ENCODE measurements around the gene BCR. TPM values are rescaled to one million over a fixed set of nuclear protein-coding genes. Genes with fewer than 3 reads are reported as not detected.

The BCR gene
- total RNA-seq, 1 donor from 2014 or later, result 45.1 TPM

DNA sequence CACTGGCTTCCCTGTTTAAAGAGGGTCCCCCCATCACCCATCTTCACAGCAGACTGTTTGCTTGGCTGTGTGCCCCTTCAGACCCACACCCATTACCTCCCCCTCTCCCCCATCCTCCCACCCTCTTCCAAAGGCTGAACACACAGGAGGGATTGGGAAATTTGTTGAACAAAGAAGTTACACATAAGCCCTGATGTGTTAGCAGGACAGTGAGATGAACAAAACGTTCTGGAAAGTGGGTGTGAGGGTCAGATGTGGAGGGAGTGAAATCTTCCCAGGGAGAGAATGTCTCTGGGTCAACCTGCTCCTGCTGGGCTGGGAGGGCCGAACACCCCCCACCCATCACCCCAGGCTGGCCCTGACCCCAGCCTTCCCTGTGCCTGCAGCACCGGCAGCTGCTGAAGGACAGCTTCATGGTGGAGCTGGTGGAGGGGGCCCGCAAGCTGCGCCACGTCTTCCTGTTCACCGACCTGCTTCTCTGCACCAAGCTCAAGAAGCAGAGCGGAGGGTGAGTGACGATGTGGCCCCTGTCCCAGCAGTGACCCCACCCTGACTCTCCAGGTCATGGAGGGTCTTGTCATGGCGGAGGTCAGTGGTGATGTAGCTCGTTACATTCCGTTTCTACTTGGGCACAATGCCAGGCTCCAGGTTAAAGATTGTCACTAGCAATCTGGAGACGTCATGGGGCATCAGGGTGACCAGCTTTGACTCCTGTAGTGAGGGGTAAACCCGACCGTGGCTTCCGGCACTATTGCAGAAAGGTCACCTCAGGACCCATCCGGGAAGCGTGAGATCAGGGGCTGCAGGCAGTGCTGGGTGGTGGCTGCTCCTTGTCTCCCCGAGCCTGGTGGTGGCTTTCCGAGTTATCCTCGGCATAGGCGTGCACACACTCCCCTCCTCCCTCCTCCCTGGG is 103.5 kb downstream of the BCR start:
- Mint-ChIP-seq H3K9me3 (no peaks in the 10 kb centered on the region), H3K4me1 (peaks cover 9% of the 10 kb centered on the region), H3K27ac (no peak overlapping the region), H3K27me3 (no peaks in the 10 kb centered on the region), H3K4me3 (no peak overlapping the region), H3K36me3 (ENCODE audit: low read depth) (peaks cover 13% of the 10 kb centered on the region)
- intact Hi-C loops (cut with micrococcal nuclease), result loop anchor here (5.0 kb wide), 1 partner anchor 67 kb away; no protein-coding TSS in a partner anchor
- DNase-seq, result no peak

DNA sequence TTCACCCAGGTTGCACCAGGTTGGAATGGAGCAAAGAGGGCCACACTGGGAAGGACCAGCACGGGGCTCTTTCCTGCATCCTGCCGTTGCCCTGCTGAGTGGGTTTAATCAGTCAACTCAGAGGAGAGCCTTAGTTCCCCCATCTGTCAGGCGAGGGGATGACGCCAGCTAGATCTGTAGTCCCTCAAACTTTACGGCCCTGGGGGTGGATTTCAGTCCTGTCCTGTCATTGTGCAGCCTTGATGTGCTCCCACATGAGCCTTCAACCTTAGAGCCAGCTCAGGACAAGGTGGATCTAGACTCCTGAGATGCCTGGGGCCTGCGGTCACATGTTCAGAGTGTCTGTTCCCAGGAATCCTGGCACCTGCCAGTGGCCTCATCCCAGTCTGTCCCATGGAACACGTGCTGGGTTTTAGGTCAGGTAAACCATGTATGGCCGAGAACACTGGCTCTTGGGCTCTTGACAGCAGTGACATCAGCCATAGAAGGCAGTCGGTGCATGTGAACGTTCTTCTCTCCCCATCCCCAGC is 104.3 kb downstream of the BCR start:
- Mint-ChIP-seq H3K36me3 (ENCODE audit: low read depth) (peaks cover 10% of the 10 kb centered on the region), H3K9me3 (no peaks in the 10 kb centered on the region), H3K27ac (no peak overlapping the region), H3K27me3 (no peaks in the 10 kb centered on the region), H3K4me1 (peaks cover 5% of the 10 kb centered on the region), H3K4me3 (no peak overlapping the region)
- intact Hi-C loops (cut with micrococcal nuclease), result loop anchor here (5.0 kb wide), 1 partner anchor 67 kb away; no protein-coding TSS in a partner anchor
- no peak for DNase-seq

DNA sequence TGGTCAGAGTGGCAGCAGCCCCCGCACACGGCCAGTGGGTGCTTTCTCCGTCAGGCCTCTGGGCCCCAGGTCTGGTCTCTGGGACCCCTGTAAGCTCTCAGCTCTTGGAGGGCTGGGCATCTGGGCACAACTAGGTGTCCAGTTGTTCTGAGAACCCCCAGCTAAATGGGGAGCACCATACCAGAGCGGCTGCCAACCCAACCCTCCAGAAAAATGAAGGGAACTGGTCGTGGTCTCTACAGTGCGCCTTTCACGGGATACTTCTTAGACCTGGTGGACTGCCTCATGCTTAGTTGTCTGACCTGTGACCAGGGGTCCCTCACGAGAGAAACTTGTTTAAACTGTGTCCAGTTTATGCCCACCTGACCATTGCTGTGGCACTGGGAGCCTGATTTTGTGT is 104.9 kb downstream of the BCR start:
- intact Hi-C loops (cut with micrococcal nuclease), result no loop called here
- no peak overlapping the region for H3K27ac Mint-ChIP-seq
- peaks cover 2% of the 10 kb centered on the region for H3K4me1 Mint-ChIP-seq
- peaks cover 14% of the 10 kb centered on the region for H3K36me3 Mint-ChIP-seq (ENCODE audit: low read depth)
- no peak for DNase-seq
- no peaks in the 10 kb centered on the region for H3K9me3 Mint-ChIP-seq
- H3K4me3 Mint-ChIP-seq, result no peak overlapping the region
- H3K27me3 Mint-ChIP-seq, result no peaks in the 10 kb centered on the region

DNA sequence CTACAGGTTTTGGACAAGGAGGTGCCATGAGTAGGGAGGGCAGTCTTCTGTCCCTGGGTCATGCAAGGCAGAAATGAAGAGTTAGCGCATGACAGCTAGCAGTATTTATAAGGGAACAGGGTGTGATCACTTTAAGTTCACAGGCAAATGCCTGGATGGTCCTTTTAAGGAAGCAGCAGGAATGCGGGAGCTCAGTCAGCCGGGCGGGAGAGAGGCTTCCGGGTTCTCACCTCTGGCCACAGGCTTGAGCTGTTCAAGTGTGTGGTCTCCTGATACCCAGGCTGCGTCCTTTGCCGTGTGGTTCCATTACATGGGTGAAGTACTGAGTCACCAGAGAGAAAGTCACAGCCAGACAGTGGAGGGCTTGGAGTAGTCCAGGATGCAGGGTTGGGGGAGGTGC is 105.4 kb downstream of the BCR start:
- H3K36me3 Mint-ChIP-seq (ENCODE audit: low read depth), result peaks cover 18% of the 10 kb centered on the region
- intact Hi-C loops (cut with micrococcal nuclease), result no loop called here
- H3K9me3 Mint-ChIP-seq, result no peaks in the 10 kb centered on the region
- no peak overlapping the region for H3K27ac Mint-ChIP-seq
- no peak for DNase-seq
- no peak overlapping the region for H3K4me3 Mint-ChIP-seq
- H3K27me3 Mint-ChIP-seq, result no peaks in the 10 kb centered on the region
- peaks cover 2% of the 10 kb centered on the region for H3K4me1 Mint-ChIP-seq

DNA sequence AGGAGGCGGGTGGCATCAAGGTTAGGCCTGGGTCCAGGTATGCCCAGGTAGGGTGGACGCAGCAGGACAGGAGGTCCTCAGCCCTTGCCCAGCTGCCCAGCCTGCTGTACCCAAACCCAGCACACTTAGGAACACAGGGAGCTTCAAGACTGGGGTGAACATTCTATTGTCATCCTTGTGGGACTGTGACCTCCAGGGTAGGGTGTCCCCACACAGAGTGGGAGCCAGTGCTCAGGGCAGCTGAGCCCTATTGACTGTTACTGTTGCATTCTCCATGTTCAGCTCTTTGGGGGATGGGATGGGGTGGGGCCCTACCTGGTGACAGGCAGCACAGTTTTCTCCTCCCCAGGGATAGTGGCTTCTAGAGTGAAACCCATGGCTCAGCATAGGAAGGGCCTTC is 106.0 kb downstream of the BCR start:
- H3K27ac Mint-ChIP-seq, result no peak overlapping the region
- peaks cover 22% of the 10 kb centered on the region for H3K36me3 Mint-ChIP-seq (ENCODE audit: low read depth)
- no peaks in the 10 kb centered on the region for H3K9me3 Mint-ChIP-seq
- no peak for DNase-seq
- H3K4me3 Mint-ChIP-seq, result no peak overlapping the region
- no peaks in the 10 kb centered on the region for H3K27me3 Mint-ChIP-seq
- peaks cover 2% of the 10 kb centered on the region for H3K4me1 Mint-ChIP-seq
- intact Hi-C loops (cut with micrococcal nuclease), result no loop called here

DNA sequence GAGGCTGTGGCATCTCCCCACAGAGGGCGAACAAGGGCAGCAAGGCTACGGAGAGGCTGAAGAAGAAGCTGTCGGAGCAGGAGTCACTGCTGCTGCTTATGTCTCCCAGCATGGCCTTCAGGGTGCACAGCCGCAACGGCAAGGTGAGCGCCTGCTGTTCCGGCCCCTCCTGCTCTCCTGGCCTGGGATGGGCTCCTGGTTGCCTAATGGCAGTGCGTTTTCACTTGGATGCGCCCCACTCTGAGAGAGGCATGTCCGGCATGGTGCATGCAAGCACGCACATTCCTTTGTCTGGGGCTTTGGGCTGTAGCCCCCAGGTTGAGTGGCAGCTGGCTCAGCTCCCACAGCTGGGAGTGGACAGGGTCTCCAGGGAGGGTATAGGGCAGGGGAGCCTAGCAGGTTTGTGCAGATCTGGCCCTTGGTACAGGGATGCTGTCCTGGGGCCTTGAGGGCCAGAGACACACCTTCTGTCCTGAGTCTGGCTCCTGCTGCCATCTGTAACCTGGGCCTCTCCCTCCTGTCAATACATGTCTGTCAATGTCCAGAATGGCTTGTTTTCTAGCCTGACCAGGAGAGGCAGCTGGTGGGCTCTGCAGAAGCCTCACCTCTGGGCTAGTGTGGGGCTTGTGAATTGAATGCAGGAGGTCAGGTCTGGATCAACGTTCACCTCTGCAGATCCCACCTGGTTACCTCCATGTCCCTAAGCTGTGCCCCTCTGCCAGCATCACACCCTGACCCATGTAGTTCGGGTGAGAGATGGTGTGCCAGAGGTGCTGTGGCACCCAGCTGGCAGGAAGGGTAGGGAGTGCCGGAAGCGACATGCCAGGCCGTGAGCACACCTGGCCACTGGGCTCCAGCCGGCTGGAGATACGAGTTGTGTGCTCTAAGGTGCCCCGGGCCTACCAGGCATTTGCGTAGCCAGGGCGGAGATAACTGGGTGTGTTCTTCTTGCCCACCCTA is 107.1 kb downstream of the BCR start:
- intact Hi-C loops (cut with micrococcal nuclease), result no loop called here
- Mint-ChIP-seq H3K36me3 (ENCODE audit: low read depth) (peaks cover 31% of the 10 kb centered on the region), H3K9me3 (no peaks in the 10 kb centered on the region), H3K4me1 (peaks cover 2% of the 10 kb centered on the region), H3K27ac (no peak overlapping the region), H3K27me3 (no peaks in the 10 kb centered on the region), H3K4me3 (no peak overlapping the region)
- no peak for DNase-seq

DNA sequence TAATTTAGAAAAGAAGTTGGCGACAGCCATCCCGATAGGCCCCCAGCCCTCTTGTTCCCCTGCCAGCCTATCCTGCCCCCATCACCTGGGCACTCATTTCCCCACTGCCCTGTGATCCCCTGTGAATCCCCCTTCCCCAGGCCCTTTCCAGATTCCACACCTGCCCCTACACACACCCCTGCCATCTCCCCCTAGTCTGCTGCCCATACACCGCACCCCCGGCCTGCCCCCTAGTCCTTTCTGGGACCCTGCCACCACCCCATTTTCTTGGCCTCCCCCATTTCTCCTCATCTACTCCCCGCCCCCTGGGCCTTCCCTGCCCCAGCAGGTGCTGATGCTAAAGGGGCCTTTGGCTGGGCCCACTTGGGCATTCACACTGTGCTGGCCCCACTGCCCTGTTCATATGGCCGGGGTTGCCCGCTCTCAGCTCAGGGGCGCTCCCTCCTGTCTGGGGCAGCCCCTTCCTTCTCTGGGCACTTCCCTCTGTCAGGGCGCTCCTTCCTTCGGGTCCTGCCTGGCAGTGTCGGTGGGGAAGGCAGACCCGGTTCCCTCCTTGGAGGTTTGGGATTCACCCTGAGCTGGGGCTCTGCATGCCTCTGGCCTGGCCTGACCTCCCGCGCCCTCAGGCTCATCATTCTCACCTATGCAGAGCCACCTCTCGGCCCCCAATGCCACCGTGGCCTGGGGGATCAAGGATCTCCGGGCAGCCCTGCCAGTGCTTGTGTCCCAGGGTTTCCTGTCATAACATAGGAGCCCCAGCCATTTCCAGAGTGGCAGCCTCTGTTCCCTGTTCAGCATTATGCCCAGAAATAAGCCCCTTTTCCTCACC is 108.2 kb downstream of the BCR start:
- intact Hi-C loops (cut with micrococcal nuclease), result no loop called here
- Mint-ChIP-seq H3K36me3 (ENCODE audit: low read depth) (peaks cover 37% of the 10 kb centered on the region), H3K27ac (no peak overlapping the region), H3K27me3 (no peaks in the 10 kb centered on the region), H3K4me1 (peaks cover 2% of the 10 kb centered on the region), H3K4me3 (no peak overlapping the region), H3K9me3 (no peaks in the 10 kb centered on the region)
- DNase-seq, result no peak

DNA sequence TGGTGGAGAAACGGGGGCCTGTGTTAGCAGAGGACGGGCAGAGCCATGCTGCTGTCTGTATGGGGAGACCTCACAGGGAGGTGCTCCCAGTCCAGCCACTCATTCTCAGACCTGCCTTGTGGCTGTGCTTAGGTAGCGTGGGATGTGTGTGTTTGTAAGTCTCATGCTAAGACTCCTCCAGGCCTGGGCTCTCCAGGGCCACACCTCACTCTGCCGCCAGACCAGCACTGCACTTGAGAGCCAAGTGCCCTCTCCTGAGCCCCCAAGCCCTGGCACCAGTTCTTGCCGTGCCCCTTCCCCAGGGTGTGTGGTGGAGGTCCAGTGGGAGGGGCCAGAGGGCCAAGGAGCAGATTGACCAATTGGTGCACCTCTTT is 108.8 kb downstream of the BCR start:
- no peak overlapping the region for H3K4me3 Mint-ChIP-seq
- intact Hi-C loops (cut with micrococcal nuclease), result no loop called here

DNA sequence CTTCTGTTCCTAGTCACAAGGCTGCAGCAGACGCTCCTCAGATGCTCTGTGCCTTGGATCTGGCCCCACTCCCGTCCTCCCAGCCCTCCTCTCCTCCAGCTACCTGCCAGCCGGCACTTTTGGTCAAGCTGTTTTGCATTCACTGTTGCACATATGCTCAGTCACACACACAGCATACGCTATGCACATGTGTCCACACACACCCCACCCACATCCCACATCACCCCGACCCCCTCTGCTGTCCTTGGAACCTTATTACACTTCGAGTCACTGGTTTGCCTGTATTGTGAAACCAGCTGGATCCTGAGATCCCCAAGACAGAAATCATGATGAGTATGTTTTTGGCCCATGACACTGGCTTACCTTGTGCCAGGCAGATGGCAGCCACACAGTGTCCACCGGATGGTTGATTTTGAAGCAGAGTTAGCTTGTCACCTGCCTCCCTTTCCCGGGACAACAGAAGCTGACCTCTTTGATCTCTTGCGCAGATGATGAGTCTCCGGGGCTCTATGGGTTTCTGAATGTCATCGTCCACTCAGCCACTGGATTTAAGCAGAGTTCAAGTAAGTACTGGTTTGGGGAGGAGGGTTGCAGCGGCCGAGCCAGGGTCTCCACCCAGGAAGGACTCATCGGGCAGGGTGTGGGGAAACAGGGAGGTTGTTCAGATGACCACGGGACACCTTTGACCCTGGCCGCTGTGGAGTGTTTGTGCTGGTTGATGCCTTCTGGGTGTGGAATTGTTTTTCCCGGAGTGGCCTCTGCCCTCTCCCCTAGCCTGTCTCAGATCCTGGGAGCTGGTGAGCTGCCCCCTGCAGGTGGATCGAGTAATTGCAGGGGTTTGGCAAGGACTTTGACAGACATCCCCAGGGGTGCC is 109.8 kb downstream of the BCR start:
- Mint-ChIP-seq H3K27me3 (no peaks in the 10 kb centered on the region), H3K4me3 (no peak overlapping the region), H3K9me3 (no peaks in the 10 kb centered on the region), H3K27ac (peak overlapping the region; percentile 45), H3K4me1 (peaks cover 2% of the 10 kb centered on the region), H3K36me3 (ENCODE audit: low read depth) (peaks cover 44% of the 10 kb centered on the region)
- intact Hi-C loops (cut with micrococcal nuclease), result no loop called here
- DNase-seq, result peak; percentile 87

More for the DNA sequence above, 108.8 kb downstream of the BCR start:
- Mint-ChIP-seq H3K27ac (no peak overlapping the region), H3K9me3 (no peaks in the 10 kb centered on the region), H3K27me3 (no peaks in the 10 kb centered on the region), H3K4me1 (peaks cover 2% of the 10 kb centered on the region), H3K36me3 (ENCODE audit: low read depth) (peaks cover 41% of the 10 kb centered on the region)
- no peak for DNase-seq

DNA sequence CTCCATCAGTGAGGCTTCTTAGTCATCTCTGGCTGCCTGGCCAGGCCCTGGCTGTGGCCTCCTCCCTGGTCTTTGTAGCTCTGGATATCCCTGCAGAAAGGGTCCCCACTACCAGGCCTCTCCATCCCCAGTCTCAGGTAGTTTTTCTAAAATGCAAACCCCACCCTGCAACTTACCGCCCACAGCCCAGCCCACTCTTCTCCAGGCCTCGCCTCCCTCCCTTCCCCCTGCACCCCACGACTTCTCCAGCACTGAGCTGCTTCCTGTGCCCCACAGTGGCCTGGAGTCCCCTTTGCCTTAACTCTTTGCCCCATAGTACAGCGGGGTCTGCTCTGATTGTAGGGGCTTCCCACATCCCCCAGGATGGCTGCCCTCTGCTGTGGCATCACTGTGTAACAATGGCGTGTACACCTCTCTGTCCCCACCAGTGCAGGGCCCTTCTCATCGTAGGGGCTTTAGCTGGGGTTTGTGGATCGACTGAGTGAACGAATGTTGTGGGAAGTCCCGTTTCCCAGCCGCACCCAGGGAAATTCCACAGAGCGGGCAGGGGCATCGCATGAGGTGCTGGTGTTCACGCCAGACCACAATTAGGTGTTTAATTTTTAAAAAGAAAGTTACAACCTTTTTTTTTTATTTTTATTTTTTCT is 111.6 kb downstream of the BCR start:
- Mint-ChIP-seq H3K36me3 (ENCODE audit: low read depth) (peaks cover 44% of the 10 kb centered on the region), H3K27ac (no peak overlapping the region), H3K27me3 (no peaks in the 10 kb centered on the region), H3K4me1 (peaks cover 2% of the 10 kb centered on the region), H3K9me3 (no peaks in the 10 kb centered on the region), H3K4me3 (no peak overlapping the region)
- intact Hi-C loops (cut with micrococcal nuclease), result no loop called here
- no peak for DNase-seq

DNA sequence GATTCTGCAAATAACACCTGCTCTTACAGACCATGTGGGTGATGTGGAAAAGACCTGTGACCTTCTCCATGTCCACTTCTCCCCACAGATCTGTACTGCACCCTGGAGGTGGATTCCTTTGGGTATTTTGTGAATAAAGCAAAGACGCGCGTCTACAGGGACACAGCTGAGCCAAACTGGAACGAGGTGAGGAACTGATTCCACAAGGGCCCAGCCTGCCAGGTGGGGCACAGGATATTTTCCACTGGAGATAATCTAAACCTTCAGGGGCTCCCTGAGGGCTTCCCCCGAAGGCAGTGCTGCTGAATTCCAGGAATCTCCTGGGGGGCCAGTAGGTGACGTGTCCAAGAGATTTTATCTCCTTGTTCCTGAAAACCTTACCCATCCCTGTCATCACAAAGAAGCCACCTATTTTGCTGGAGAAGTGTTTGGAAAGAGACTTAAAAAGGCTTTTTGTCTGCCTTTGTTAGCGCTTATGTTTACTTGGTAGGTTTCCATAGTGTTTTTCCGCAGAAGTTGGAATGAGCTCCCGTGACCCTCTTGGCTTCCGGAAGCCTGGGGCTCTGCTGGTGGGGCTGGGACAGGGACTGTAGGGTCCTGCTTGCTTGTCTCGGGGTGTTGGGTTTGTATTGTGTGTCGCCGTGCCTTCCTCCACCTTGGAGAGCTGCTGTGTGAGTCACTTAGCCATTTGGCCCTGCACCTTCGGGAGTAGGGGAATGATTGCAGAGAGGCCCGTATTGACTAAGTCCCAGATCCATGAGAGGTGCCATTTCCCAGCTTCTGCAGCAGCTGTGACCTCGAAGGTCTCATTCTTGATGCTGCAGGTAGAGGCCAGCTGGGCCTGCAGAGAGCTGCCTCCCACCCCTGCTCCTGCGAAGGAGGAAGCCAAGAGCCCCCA is 112.4 kb downstream of the BCR start:
- Mint-ChIP-seq H3K4me1 (peaks cover 2% of the 10 kb centered on the region), H3K9me3 (no peaks in the 10 kb centered on the region), H3K27ac (no peak overlapping the region), H3K27me3 (no peaks in the 10 kb centered on the region), H3K4me3 (no peak overlapping the region), H3K36me3 (ENCODE audit: low read depth) (peaks cover 44% of the 10 kb centered on the region)
- intact Hi-C loops (cut with micrococcal nuclease), result no loop called here
- no peak for DNase-seq

Measured in activated CD4-positive, alpha-beta T cell treated with anti-CD3 and anti-CD28 coated beads, Interleukin-2, amount 10 ng/mL, durations not matched to agents 24 days and 14 days (primary cell).